PC-9 (cell line): Measurements from ENCODE around the gene MKI67. TPM values are rescaled to one million over a fixed set of nuclear protein-coding genes. Genes with fewer than 3 reads are reported as not detected.

ENCODE experiments used
- BruUV-seq: library from RNA; stranded (reverse); fragments of 400-500 nt; replicated peaks from 2 replicates; lab custom pipeline; 2021; lab: Mats Ljungman, UMichigan
- CTCF ChIA-PET: fragments of 300-600 bp; sonication (Branson Sonifier 250); formaldehyde crosslinking; loops from one replicate; lab custom pipeline; 2022; ENCODE audit warnings: antibody characterized with exemption; lab: Charles Lee
- POLR2A ChIA-PET: fragments of 300-600 bp; sonication (Branson Sonifier 250); formaldehyde crosslinking; loops from one replicate; lab custom pipeline; 2022; ENCODE audit warnings: antibody characterized with exemption; ENCODE audit not compliant: unreplicated experiment; lab: Charles Lee
- DNase-seq, 2 experiments: peaks; one replicate each; pipeline versions ENCODE4 v3.0.0 to v3.0.0-alpha.2; 2015 to 2022; ENCODE audit warnings: mixed read lengths in 1 of 2
- H2AFZ ChIP-seq: fragments of 200-600 bp; sonication (generic); 2 replicates; pipeline ENCODE4 v1.8.1; 2017; ENCODE audit warnings: antibody characterized with exemption
- H3F3A ChIP-seq: fragments of 200-600 bp; sonication (generic); 2 replicates; pipeline ENCODE4 v1.8.1; 2017; ENCODE audit warnings: antibody characterized with exemption, mild to moderate bottlenecking, low read depth; ENCODE audit not compliant: insufficient read depth
- H3K27ac ChIP-seq: fragments of 200-600 bp; sonication (generic); 2 replicates; pipeline ENCODE4 v1.6.1; 2016; ENCODE audit warnings: mixed run types
- H3K27me3 ChIP-seq: fragments of 200-600 bp; sonication (generic); 2 replicates; pipeline ENCODE4 v1.6.1; 2016; ENCODE audit warnings: low read depth, mixed run types; ENCODE audit not compliant: insufficient read depth
- H3K36me3 ChIP-seq: fragments of 200-600 bp; sonication (generic); 2 replicates; pipeline ENCODE4 v1.6.1; 2016; ENCODE audit warnings: low read depth, mixed run types
- H3K4me1 ChIP-seq: fragments of 200-600 bp; sonication (generic); replicated peaks from 2 replicates; pipeline ENCODE4 v1.6.1; 2016; ENCODE audit warnings: mixed run types; ENCODE audit not compliant: insufficient read depth
- H3K4me2 ChIP-seq: fragments of 200-600 bp; sonication (generic); 2 replicates; pipeline ENCODE4 v1.6.1; 2017; ENCODE audit warnings: mixed run types
- H3K4me3 ChIP-seq: fragments of 200-600 bp; sonication (generic); 2 replicates; pipeline ENCODE4 v1.6.1; 2016; ENCODE audit warnings: mixed run types
- H3K79me2 ChIP-seq: fragments of 200-600 bp; sonication (generic); 2 replicates; pipeline ENCODE4 v1.6.1; 2017; ENCODE audit warnings: low read depth, mixed run types
- H3K9me2 ChIP-seq: fragments of 200-600 bp; sonication (generic); 2 replicates; pipeline ENCODE4 v1.8.1; 2017; ENCODE audit warnings: mild to moderate bottlenecking; ENCODE audit not compliant: insufficient read depth
- H3K9me3 ChIP-seq: fragments of 200-600 bp; sonication (generic); 2 replicates; pipeline ENCODE4 v1.8.1; 2016; ENCODE audit warnings: low read depth; ENCODE audit not compliant: insufficient read depth
- H4K20me1 ChIP-seq: fragments of 200-600 bp; sonication (generic); 2 replicates; pipeline ENCODE4 v1.8.1; 2017; ENCODE audit not compliant: insufficient read depth
- EZH2 ChIP-seq: fragments of 200-600 bp; sonication (generic); IDR thresholded peaks from 2 replicates; pipeline ENCODE4 v1.8.0; 2017; ENCODE audit warnings: antibody characterized with exemption, low read depth
- intact Hi-C: fragments of 100-400 bp; cut with micrococcal nuclease; formaldehyde crosslinking; loops from one replicate; pipeline ENCODE4 v1.10.0; 2022; ENCODE audit not compliant: unreplicated experiment
- total RNA-seq: library from RNA; stranded (reverse); gene quantifications from 2 replicates; pipeline ENCODE4 v1.2.3, GENCODE V29; 2021
- TF ChIP-seq, protein P1 (sequence below): fragments of 200-600 bp; sonication (generic); conservative IDR thresholded peaks from 2 replicates; pipeline ENCODE4 v1.6.1; 2017; ENCODE audit warnings: mixed run types, antibody characterized with exemption, mild to moderate bottlenecking, moderate library complexity

MKI67 gene
- total RNA-seq, 1 experiment from 2014 or later: 114 TPM

- Histone ChIP-seq H4K20me1 (no peaks in the 10 kb centered on the region), H3K4me3 (no peak overlapping the region), H3K27ac (peak overlapping the region; percentile 68), H3K27me3 (no peaks in the 10 kb centered on the region), H2AFZ (no peak overlapping the region), H3K36me3 (no peaks in the 10 kb centered on the region), H3F3A (peaks cover 21% of the 10 kb centered on the region; the same call in 1 of the 2 replicates), H3K4me1 (peaks cover 21% of the 10 kb centered on the region), H3K9me2 (no peaks in the 10 kb centered on the region), H3K4me2 (peak overlapping the region; percentile 45), H3K9me3 (no peaks in the 10 kb centered on the region), H3K79me2 (no peaks in the 10 kb centered on the region)
- intact Hi-C loops: no loop called here
- BruUV-seq: no TSS peak
- CTCF ChIA-PET: no interaction called here
- POLR2A ChIA-PET: no interaction called here
- DNase-seq: peak in 1 of 2 experiments; percentile 84
- TF ChIP-seq, protein P1, sequence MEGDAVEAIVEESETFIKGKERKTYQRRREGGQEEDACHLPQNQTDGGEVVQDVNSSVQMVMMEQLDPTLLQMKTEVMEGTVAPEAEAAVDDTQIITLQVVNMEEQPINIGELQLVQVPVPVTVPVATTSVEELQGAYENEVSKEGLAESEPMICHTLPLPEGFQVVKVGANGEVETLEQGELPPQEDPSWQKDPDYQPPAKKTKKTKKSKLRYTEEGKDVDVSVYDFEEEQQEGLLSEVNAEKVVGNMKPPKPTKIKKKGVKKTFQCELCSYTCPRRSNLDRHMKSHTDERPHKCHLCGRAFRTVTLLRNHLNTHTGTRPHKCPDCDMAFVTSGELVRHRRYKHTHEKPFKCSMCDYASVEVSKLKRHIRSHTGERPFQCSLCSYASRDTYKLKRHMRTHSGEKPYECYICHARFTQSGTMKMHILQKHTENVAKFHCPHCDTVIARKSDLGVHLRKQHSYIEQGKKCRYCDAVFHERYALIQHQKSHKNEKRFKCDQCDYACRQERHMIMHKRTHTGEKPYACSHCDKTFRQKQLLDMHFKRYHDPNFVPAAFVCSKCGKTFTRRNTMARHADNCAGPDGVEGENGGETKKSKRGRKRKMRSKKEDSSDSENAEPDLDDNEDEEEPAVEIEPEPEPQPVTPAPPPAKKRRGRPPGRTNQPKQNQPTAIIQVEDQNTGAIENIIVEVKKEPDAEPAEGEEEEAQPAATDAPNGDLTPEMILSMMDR: no peak
- no peak for TF ChIP-seq EZH2
Measured at GRCh38 chr10:128064108-128064969, 61.9 kb downstream of the MKI67 start.

- TF ChIP-seq EZH2: no peak
- TF ChIP-seq, protein P1: no peak
- intact Hi-C loops: no loop called here
- Histone ChIP-seq H3K79me2 (no peaks in the 10 kb centered on the region), H3K4me2 (no peak overlapping the region), H3K4me3 (no peak overlapping the region), H3K9me3 (no peaks in the 10 kb centered on the region), H3K9me2 (no peaks in the 10 kb centered on the region), H3K27ac (peak overlapping the region; percentile 68), H3K36me3 (no peaks in the 10 kb centered on the region), H2AFZ (no peak overlapping the region), H3K27me3 (no peaks in the 10 kb centered on the region), H3F3A (peaks cover 21% of the 10 kb centered on the region; the same call in 1 of the 2 replicates), H3K4me1 (peaks cover 21% of the 10 kb centered on the region), H4K20me1 (no peaks in the 10 kb centered on the region)
- no TSS peak for BruUV-seq
- CTCF ChIA-PET: interaction anchor here (0.5 kb wide), 1 partner anchor 43 kb away, joined by 3 read pairs; no protein-coding TSS in a partner anchor
- POLR2A ChIA-PET: no interaction called here
- no peak for DNase-seq
Measured at GRCh38 chr10:128063736-128064107, 62.5 kb downstream of the MKI67 start.

DNA sequence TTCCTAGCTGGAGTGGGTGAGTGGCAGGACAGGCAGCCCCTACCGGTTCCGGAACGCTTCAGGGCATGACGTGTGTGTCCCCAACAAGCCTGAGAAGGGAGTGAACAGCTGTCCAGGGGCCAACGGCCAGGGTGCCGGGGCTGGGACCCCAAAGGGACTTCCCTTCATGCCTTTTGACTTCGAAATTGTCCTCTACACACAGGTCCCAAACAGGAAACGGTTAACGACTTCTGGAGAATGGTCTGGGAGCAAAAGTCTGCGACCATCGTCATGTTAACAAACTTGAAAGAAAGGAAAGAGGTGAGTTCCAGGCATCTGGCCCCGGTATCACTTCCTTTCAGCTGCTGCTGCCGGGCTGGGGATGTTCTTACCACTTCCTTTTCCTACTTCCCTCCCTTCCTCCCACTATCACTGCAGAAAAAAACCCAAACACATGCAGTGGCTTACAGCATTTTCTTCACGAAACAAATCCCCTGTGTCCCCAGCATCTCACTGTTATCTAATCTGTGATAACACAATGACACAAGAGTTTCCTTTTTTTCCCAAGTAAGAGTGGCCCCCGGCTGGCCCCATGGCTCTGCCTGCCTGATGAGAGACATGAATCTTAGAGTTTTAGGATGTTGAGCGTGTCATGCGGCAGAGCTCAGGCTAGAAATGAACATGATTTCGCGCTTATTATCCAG is 63.2 kb downstream of the MKI67 start:
- no peaks in the 10 kb centered on the region for H3K36me3 ChIP-seq
- H3F3A ChIP-seq: peaks cover 21% of the 10 kb centered on the region; the same call in 1 of the 2 replicates
- intact Hi-C loops: no loop called here
- H3K4me1 ChIP-seq: peaks cover 21% of the 10 kb centered on the region
- H3K4me2 ChIP-seq: no peak overlapping the region
- ChIA-PET POLR2A (no interaction called here), CTCF (interaction anchor here (0.5 kb wide), 1 partner anchor 43 kb away, joined by 3 read pairs; no protein-coding TSS in a partner anchor)
- no peaks in the 10 kb centered on the region for H3K9me3 ChIP-seq
- DNase-seq: no peak
- H2AFZ ChIP-seq: no peak overlapping the region
- no peak overlapping the region for H3K4me3 ChIP-seq
- H3K79me2 ChIP-seq: no peaks in the 10 kb centered on the region
- BruUV-seq: no TSS peak
- H4K20me1 ChIP-seq: no peaks in the 10 kb centered on the region
- no peaks in the 10 kb centered on the region for H3K27me3 ChIP-seq
- TF ChIP-seq, protein P1: no peak
- TF ChIP-seq EZH2: no peak
- no peaks in the 10 kb centered on the region for H3K9me2 ChIP-seq
- no peak overlapping the region for H3K27ac ChIP-seq
